IPS DF 4.7 (cell line): ENCODE data around the gene KRTDAP.
"Not testable (repeated sequence)": the region's sequence is repeated elsewhere in the genome, so short reads cannot be mapped to it uniquely, and the experiment has no call there.

ENCODE experiments used
- DNase-seq: peaks from one replicate; pipeline ENCODE4 v3.0.0-alpha.2; 2013; ENCODE audit warnings: low spot score; ENCODE audit errors: extremely low read depth

Gene KRTDAP

DNA sequence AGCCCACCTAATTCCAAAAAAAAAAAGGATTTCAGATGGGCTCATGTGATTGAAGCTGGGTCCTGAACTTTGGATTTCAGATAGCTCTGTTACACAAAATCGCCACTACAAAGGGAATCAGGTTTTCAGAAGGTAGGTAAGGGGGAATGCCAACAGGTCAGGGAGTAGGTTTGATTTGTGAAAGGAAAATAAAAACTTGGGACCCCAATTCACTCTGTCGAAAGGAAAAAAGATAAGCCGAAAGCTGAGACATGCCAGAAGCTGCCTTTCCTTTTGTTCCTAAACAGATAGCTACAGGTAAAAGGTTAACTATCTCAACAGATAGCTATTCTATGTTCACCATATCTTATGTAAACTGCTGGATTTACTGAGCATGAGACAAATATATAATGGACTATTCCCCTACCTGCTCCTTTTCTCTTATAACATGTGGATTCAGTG is 4.0 kb downstream of the KRTDAP start:
- DNase-seq: no peak

GRCh38 chr19:35484252-35485036 is 5.8 kb downstream of the KRTDAP start:
- no peak for DNase-seq

- DNase-seq: no peak
Measured at GRCh38 chr19:35483089-35483488, 7.2 kb downstream of the KRTDAP start.

DNA sequence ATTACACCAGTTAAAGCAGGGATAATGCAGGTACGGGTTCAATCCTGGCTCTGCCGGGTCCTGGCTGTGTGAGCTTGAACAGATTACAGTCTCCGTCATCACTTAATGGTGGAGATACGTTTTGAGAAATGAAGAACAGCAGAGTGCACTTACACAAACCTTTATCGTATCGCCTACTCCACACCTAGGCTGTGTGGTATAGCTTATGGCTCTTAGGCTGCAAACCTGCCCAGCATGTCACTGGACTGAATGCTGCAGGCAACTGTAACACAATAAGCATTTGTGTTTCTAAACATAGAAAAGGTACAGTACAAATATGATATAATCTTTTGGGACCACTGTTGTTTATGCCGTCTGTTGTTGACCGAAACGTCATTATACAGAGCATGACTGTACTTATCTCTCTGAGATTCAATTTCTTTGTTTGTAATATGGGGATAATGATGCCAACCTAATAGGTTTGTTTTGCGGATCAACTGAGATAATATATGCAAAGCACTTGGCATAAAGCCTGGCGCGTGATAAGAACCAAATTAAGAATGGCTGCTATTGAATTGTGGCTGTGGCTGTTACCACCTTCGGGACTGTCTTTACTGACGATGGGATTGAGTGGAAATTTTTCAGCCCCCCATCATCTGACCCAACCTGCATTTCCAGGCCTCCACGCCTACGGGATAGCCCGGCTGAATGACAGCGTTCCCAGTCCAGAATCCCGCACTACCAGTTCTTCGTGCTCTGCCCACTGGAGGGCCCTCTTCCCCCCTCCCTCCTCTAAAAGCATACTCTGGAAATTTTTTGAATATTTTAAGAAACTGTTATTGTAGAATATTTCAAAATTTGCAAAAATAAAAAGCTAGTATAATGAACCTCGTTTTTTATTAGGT is 11.2 kb downstream of the KRTDAP start:
- no peak for DNase-seq

DNA sequence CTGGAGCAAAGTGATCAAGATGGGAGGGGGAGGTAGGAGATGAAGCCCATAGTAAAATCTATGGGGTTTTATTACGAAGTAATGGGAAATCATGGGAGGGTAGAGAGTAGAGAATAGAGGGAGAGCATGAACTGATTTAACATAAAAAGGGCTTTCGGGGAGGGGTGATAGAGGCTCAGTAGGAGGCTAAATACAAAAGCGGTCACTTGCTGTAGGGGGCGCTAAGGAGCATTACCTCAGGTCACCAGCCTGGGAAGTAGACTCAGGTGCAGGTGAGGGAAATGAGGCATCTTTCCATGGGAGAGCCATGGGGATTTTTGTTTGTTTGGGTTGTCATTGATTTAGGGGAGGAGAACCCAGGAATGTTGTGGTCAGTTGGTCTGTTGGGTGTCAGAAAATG is 14.1 kb downstream of the KRTDAP start:
- DNase-seq: peak; percentile 28

DNA sequence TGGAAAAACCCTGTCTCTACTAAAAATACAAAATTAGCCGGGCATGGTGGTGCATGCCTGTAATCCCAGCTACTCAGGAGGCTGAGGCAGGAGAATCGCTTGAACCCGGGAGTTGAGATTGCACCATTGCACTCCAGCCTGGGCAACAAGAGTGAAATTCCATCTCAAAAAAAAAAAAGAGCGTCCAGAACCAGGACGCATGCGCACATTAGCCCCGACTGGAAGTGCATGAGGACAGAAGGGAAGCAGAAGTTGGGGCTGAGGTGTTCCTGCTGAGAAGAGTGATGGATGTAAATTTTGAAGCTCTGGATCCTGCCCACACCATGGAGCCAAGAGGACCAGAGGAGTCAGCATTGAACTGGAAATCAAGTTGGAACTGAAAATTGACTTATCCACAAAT is 15.7 kb downstream of the KRTDAP start:
- DNase-seq: not testable (repeated sequence)

- no peak for DNase-seq
Measured at GRCh38 chr19:35474104-35474503, 16.2 kb downstream of the KRTDAP start.

DNA sequence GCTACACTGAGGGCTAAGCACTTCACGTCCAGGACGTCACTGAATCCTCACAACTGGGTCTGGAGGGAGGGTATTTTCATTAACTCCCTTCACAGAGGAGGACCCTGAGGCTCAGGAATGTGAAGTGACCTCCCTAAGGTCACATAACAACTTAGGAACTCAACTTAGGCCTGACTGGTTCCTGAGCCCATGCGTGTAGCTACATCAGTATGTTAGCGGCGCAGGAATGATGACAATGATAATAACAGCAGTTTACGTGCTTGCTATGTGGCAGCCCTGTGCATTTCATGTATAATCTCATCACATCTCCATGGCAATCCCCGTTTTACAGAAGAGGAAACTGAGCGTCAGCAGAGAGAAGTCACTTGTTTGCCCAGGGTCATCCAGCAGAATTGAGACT is 18.3 kb downstream of the KRTDAP start:
- DNase-seq: no peak

GRCh38 chr19:35471075-35471474 is 19.2 kb downstream of the KRTDAP start:
- DNase-seq: not testable (repeated sequence)

- DNase-seq: no peak
Measured at GRCh38 chr19:35470128-35470527, 20.1 kb downstream of the KRTDAP start.

DNA sequence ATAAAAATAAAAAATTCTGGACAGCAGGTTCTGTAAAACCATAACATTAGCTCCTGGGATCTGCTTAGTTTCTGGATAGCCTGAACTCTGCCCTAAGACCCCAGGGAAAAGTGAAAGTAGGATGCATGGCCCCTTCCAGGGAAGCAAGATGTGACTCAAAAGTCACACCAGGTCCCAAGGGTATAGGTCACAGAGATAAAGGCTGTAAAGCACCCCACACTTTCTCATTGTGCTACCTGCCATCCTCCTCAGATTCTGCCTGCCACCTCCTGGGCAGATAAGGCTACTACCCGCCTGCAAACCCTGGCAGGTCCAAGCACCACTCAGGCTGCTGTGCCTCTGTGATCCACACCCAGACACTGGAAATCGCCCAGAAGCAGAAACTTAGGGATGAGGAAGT is 21.6 kb downstream of the KRTDAP start:
- peak; percentile 19 for DNase-seq

- DNase-seq: no peak
Measured at GRCh38 chr19:35466259-35466658, 24.0 kb downstream of the KRTDAP start.

DNA sequence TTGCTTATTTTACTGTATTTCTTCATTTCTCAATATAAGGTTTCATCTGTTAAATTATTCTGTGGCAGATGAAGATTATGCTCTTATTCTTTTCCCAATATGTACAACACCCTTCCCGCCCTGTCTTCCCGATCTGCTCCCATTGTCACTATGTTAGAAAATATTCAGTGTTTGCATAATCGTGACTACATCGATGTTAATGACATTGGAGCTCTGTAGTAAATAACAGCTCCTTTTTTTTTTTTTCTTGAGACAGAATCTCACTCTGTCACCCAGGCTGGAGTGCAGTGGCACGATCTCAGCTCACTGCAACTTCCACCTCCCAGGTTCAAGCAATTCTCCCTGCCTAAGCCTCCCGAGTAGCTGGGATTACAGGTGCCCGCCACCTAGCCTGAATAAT is 27.3 kb downstream of the KRTDAP start:
- not testable (repeated sequence) for DNase-seq

DNA sequence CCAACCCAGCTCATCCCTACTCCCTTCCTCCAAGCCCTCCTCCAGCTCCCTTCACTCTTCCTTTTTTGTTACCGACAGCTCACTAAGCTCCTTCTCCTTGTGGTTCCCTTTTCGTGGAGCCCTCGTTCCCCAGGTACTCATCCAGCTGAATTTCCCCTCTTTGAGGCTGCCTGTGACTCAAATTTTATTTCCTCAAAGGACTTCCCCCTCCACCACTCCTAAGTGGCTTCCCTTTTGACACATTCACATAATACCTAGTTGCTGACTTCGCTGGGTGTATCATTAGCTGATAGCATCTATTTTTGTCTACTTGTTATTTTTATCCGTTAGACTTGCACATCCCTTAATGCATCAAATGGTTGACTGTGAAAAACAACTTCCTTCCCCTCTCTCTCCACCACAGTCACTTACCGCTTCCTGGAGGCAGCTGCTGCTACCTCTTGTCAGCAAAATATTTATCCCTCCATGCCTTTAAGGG is 27.7 kb downstream of the KRTDAP start:
- DNase-seq: no peak

DNA sequence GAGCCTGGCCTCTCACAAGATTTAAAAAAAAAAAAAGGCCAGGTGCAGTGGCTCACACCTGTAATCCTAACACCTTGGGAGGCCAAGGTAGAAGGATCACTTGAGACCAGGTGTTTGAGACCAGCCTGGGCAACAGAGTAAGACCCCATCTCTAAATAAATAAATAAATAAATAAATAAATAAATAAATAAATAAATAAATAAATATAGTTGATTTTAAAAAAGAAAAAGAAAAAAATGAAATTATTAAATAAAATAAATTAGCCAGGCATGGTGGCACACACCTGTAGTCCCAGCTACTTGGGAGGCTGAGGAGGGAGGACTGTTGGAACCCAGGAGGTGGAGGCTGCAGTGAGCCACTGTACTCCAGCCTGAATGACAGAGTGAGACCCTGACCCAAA is 28.5 kb downstream of the KRTDAP start:
- not testable (repeated sequence) for DNase-seq

- DNase-seq: no peak
Measured at GRCh38 chr19:35461060-35461459, 29.2 kb downstream of the KRTDAP start.

- no peak for DNase-seq
Measured at GRCh38 chr19:35460608-35461007, 29.7 kb downstream of the KRTDAP start.

DNA sequence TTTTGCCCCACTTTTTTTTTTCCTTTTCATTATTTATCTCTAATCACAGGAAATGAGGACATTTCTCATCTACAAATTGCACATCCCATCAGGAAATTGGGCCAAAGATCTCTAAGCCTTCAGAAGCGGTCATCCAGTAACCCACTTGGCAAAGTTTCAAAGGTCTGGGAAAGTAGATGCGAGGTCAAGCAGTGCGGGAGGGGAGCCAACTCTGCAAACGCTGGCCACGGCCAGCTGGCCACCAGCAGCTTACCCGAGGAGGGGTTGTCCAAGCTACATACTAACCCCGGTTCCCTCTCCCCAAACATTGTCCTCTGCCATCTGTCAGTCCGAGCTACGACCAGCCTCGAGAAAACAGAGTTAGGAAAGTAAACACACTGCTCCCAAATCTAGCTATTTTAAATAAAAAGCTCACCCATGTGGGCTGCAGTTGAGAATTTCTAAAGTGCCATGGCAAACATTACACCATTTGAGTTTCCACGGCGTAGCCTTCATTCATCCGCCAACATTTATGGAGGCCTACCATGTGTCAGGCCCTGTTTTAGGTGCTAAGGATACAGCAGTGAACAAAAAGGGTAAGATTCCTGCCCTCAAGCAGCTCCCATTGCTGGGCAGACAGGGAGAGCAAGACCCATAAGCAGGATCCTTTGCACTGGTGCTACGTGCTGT is 30.7 kb downstream of the KRTDAP start:
- no peak for DNase-seq

DNA sequence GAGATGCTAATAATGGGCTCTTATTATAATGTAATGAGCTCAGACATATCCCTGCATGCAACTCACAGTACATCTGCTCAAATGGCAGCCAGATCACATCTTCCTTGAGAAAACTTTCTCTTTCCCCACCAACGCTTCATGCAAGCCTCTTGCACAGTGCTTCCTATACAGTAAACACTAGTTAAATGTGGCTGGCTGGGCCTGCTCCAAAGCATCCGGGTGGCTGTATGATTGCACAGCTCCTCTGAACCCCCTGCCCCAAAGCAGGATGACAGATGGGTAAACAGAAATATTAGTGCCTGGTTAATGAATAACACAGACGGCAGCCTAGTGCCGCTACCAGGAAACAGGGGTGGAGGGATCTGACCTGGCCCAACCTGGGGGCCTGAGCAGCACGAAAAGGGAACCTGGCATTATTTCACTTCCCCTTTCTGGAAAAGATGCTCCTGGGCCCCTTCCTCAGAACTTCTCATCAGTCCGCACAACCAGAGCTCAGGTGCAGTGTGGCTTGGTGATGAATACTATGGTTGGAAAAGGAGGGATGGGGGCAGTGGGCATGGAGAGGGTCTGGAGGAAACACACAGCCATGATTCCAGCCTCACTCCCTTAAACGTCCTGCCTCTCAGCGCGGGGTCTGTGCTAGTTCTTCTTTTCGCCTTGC is 31.4 kb downstream of the KRTDAP start:
- DNase-seq: no peak

GRCh38 chr19:35458192-35458591 is 32.1 kb downstream of the KRTDAP start:
- no peak for DNase-seq

DNA sequence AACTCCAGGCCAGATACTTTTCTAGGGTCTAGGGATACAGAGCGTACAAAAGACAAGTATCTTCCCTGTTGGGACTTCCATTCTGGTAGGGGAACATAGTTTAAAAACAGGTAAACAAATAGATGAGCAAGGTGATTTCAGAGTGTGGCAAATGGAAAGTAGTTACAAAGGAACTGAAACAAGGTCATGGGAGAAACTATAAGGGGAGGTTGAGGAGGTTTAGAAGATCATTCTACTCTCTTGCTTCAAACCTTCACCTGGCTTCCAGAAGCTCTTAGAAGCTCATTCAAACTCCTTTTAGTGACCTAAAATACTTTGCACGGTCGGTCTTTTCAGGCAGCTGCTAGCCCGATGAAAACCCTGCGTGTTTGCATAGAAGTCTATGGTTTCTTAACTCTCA is 33.1 kb downstream of the KRTDAP start:
- DNase-seq: no peak
